HuH-7.5 (cell line): Measurements from ENCODE around the gene HOXA1.

Experiments used
- DNase-seq: peaks from one replicate; pipeline ENCODE4 v3.0.0; 2011; ENCODE audit warnings: low spot score

The HOXA1 gene

GRCh38 chr7:27092819-27093110 is 3.0 kb downstream of the HOXA1 start:
- no peak for DNase-seq

GRCh38 chr7:27091941-27092818 is 3.6 kb downstream of the HOXA1 start:
- DNase-seq, result no peak

GRCh38 chr7:27091105-27091504 is 4.7 kb downstream of the HOXA1 start:
- peak; percentile 42 for DNase-seq

- no peak for DNase-seq
Measured at GRCh38 chr7:27088002-27088922, 7.5 kb downstream of the HOXA1 start.

GRCh38 chr7:27083646-27084045 is 12.2 kb downstream of the HOXA1 start:
- DNase-seq, result no peak

- DNase-seq, result no peak
Measured at GRCh38 chr7:27082171-27082570, 13.6 kb downstream of the HOXA1 start.

GRCh38 chr7:27080844-27081436 is 14.9 kb downstream of the HOXA1 start:
- peak; percentile 68 for DNase-seq

GRCh38 chr7:27079234-27079975 is 16.4 kb downstream of the HOXA1 start:
- DNase-seq, result no peak

GRCh38 chr7:27078616-27079233 is 17.1 kb downstream of the HOXA1 start:
- DNase-seq, result no peak

GRCh38 chr7:27073076-27073475 is 22.7 kb downstream of the HOXA1 start:
- no peak for DNase-seq

GRCh38 chr7:27071622-27072390 is 24.0 kb downstream of the HOXA1 start:
- DNase-seq, result no peak

GRCh38 chr7:27068259-27068658 is 27.5 kb downstream of the HOXA1 start:
- no peak for DNase-seq

GRCh38 chr7:27066148-27066547 is 29.7 kb downstream of the HOXA1 start:
- DNase-seq, result no peak

- no peak for DNase-seq
Measured at GRCh38 chr7:27065709-27066108, 30.1 kb downstream of the HOXA1 start.

- DNase-seq, result no peak
Measured at GRCh38 chr7:27064661-27065060, 31.1 kb downstream of the HOXA1 start.

GRCh38 chr7:27064159-27064558 is 31.6 kb downstream of the HOXA1 start:
- no peak for DNase-seq

GRCh38 chr7:27062946-27063345 is 32.9 kb downstream of the HOXA1 start:
- no peak for DNase-seq

GRCh38 chr7:27053153-27053552 is 42.6 kb downstream of the HOXA1 start:
- no peak for DNase-seq

GRCh38 chr7:27051451-27051850 is 44.3 kb downstream of the HOXA1 start:
- DNase-seq, result no peak

- no peak for DNase-seq
Measured at GRCh38 chr7:27048438-27048837, 47.4 kb downstream of the HOXA1 start.
